ENCODE results near the gene HEATR1.

- TF ChIP-seq, protein P1, sequence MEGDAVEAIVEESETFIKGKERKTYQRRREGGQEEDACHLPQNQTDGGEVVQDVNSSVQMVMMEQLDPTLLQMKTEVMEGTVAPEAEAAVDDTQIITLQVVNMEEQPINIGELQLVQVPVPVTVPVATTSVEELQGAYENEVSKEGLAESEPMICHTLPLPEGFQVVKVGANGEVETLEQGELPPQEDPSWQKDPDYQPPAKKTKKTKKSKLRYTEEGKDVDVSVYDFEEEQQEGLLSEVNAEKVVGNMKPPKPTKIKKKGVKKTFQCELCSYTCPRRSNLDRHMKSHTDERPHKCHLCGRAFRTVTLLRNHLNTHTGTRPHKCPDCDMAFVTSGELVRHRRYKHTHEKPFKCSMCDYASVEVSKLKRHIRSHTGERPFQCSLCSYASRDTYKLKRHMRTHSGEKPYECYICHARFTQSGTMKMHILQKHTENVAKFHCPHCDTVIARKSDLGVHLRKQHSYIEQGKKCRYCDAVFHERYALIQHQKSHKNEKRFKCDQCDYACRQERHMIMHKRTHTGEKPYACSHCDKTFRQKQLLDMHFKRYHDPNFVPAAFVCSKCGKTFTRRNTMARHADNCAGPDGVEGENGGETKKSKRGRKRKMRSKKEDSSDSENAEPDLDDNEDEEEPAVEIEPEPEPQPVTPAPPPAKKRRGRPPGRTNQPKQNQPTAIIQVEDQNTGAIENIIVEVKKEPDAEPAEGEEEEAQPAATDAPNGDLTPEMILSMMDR (IDR thresholded peaks at IDR 0.05; ENCODE audit: low read depth, low read length): no peak
- no peak for TF ChIP-seq POLR2A (IDR thresholded peaks at IDR 0.05; ENCODE audit: extremely low read depth, insufficient read length)
These were observed 79.5 kb downstream of the HEATR1 start for GRCh38 chr1:236524895-236525184.
